CD4-positive, alpha-beta T cell (primary cell): Measurements from ENCODE around the gene RNF186. TPM values are rescaled to one million over a fixed set of nuclear protein-coding genes. Genes with fewer than 3 reads are reported as not detected.

ENCODE experiments used
- ATAC-seq: fragments of 200-7000 bp; cut with Tn5 transposase; one replicate; pipeline ENCODE4 v1.10.0; 2022; ENCODE audit warnings: mild to moderate bottlenecking; ENCODE audit not compliant: poor library complexity
- CTCF ChIA-PET: fragments of 350-600 bp; sonication (Branson Sonifier 250); formaldehyde crosslinking; loops from one replicate; lab custom pipeline; 2021; ENCODE audit warnings: antibody characterized with exemption, inconsistent platforms; lab: Charles Lee
- POLR2A ChIA-PET: fragments of 350-600 bp; sonication (Branson Sonifier 250); formaldehyde crosslinking; loops from one replicate; lab custom pipeline; 2021; ENCODE audit warnings: antibody characterized with exemption, inconsistent platforms; lab: Charles Lee
- DNase-seq, 14 experiments: peaks; one replicate each; pipeline ENCODE4 v3.0.0-alpha.2; 2013 to 2020; ENCODE audit warnings: mixed read lengths in 2 of 14
- H3K27ac ChIP-seq, 2 donors: one replicate each; pipeline versions ENCODE4 v1.5.1 to v1.7.0; 2013; ENCODE audit warnings: low read length in 2 of 2, low read depth in 1 of 2, mild to moderate bottlenecking in 1 of 2
- H3K27me3 ChIP-seq, 2 experiments: 1 replicate in 1 of 2; 2 replicates in 1 of 2; pipeline versions ENCODE4 v1.6.1 to v1.7.0; 2013; ENCODE audit warnings: low read length in 2 of 2, control low read depth in 1 of 2, mild to moderate bottlenecking in 1 of 2, moderate library complexity in 1 of 2; ENCODE audit not compliant: insufficient read depth in 2 of 2, control insufficient read depth in 1 of 2
- H3K36me3 ChIP-seq: one replicate; pipeline ENCODE4 v1.6.1; 2013; ENCODE audit warnings: low read length, control low read depth; ENCODE audit not compliant: insufficient read depth
- H3K4me1 ChIP-seq: one replicate; pipeline ENCODE4 v1.6.1; 2013; ENCODE audit warnings: low read length, control low read depth; ENCODE audit not compliant: insufficient read depth
- H3K4me3 ChIP-seq: one replicate; pipeline ENCODE4 v1.5.1; 2013; ENCODE audit warnings: mild to moderate bottlenecking, low read length, moderate library complexity
- H3K9me3 ChIP-seq, 2 experiments: 1 replicate in 1 of 2; 2 replicates in 1 of 2; pipeline versions ENCODE4 v1.6.1 to v1.7.0; 2013; ENCODE audit warnings: low read length in 2 of 2, mild to moderate bottlenecking in 2 of 2, control low read depth in 1 of 2, moderate library complexity in 1 of 2; ENCODE audit not compliant: control insufficient read depth in 1 of 2, insufficient read depth in 1 of 2
- H3K27ac Mint-ChIP-seq: one replicate; pipeline ENCODE4 v1.8.0; 2020; ENCODE audit warnings: mixed read lengths
- H3K27me3 Mint-ChIP-seq: one replicate; pipeline ENCODE4 v1.8.0; 2021; ENCODE audit warnings: mixed read lengths
- H3K36me3 Mint-ChIP-seq: one replicate; pipeline ENCODE4 v1.8.0; 2021; ENCODE audit warnings: low read depth, mixed read lengths
- H3K4me1 Mint-ChIP-seq: one replicate; pipeline ENCODE4 v1.8.0; 2021; ENCODE audit warnings: low read depth, mixed read lengths
- H3K4me3 Mint-ChIP-seq: one replicate; pipeline ENCODE4 v1.8.0; 2020; ENCODE audit warnings: mild to moderate bottlenecking, mixed read lengths
- H3K9me3 Mint-ChIP-seq: one replicate; pipeline ENCODE4 v1.8.0; 2020; ENCODE audit warnings: mixed read lengths
- CTCF ChIP-seq: fragments of 200-600 bp; IDR thresholded peaks from one replicate; pipeline ENCODE4 v1.8.0; 2022; ENCODE audit warnings: antibody characterized with exemption, mild to moderate bottlenecking
- intact Hi-C, 2 experiments: fragments of 100-400 bp; cut with DNase I in 1 of 2; cut with micrococcal nuclease in 1 of 2; formaldehyde crosslinking; loops; one replicate each; pipeline versions ENCODE4 v1.15.1 to v1.9.0; 2023 to 2025; cut with DNase I, micrococcal nuclease
- total RNA-seq, 174 experiments: library from RNA in 2 of 174; stranded (reverse) in 2 of 174; gene quantifications; one replicate each; pipeline ENCODE4 v1.2.3 and lab custom pipeline; 2021 to 2026

The RNF186 gene
- total RNA-seq, 2 experiments from 2014 or later = not detected

- H3K9me3 Mint-ChIP-seq = no peaks in the 10 kb centered on the region
Observed at GRCh38 chr1:19775317-19775716, 39.8 kb downstream of the RNF186 start.

GRCh38 chr1:19774180-19774785, 40.8 kb downstream of the RNF186 start:
- no peaks in the 10 kb centered on the region for H3K4me1 ChIP-seq
- intact Hi-C loops = no loop called here
- peaks cover 0 to 6% of the 10 kb centered on the region in 2 experiments for H3K9me3 ChIP-seq
- no peak for TF ChIP-seq CTCF
- H3K27me3 Mint-ChIP-seq = no peaks in the 10 kb centered on the region
- no peak overlapping the region for H3K27ac ChIP-seq
- H3K9me3 Mint-ChIP-seq = no peaks in the 10 kb centered on the region
- ATAC-seq (no peak), DNase-seq (no peak)
- peaks cover 76% of the 10 kb centered on the region for H3K36me3 Mint-ChIP-seq
- no peaks in the 10 kb centered on the region for H3K27me3 ChIP-seq
- no peak overlapping the region for H3K4me3 ChIP-seq
- POLR2A ChIA-PET = interaction anchor here (1.0 kb wide), 1 partner anchor 9 kb away, joined by 3 read pairs; no protein-coding TSS in a partner anchor
- no peak overlapping the region for H3K27ac Mint-ChIP-seq
- no peak overlapping the region for H3K4me3 Mint-ChIP-seq
- H3K4me1 Mint-ChIP-seq = no peaks in the 10 kb centered on the region
- peaks cover 64% of the 10 kb centered on the region for H3K36me3 ChIP-seq
- CTCF ChIA-PET = no interaction called here

More at GRCh38 chr1:19775317-19775716, 39.8 kb downstream of the RNF186 start:
- peaks cover 0 to 6% of the 10 kb centered on the region in 2 experiments for H3K9me3 ChIP-seq
- H3K4me1 ChIP-seq = no peaks in the 10 kb centered on the region
- DNase-seq (no peak), ATAC-seq (no peak)
- ChIA-PET POLR2A (no interaction called here), CTCF (no interaction called here)
- Mint-ChIP-seq H3K4me1 (no peaks in the 10 kb centered on the region), H3K4me3 (no peak overlapping the region), H3K27me3 (no peaks in the 10 kb centered on the region), H3K36me3 (peaks cover 77% of the 10 kb centered on the region), H3K27ac (no peak overlapping the region)
- H3K27me3 ChIP-seq = no peaks in the 10 kb centered on the region
- no peak overlapping the region for H3K27ac ChIP-seq
- peaks cover 65% of the 10 kb centered on the region for H3K36me3 ChIP-seq
- intact Hi-C loops = no loop called here
- no peak overlapping the region for H3K4me3 ChIP-seq
- TF ChIP-seq CTCF = no peak

- peaks cover 72% of the 10 kb centered on the region for H3K36me3 Mint-ChIP-seq
- ATAC-seq = no peak
Observed at GRCh38 chr1:19773485-19773884, 41.6 kb downstream of the RNF186 start.

More at GRCh38 chr1:19773485-19773884, 41.6 kb downstream of the RNF186 start:
- Mint-ChIP-seq H3K9me3 (no peaks in the 10 kb centered on the region), H3K27ac (no peak overlapping the region), H3K4me1 (no peaks in the 10 kb centered on the region), H3K27me3 (no peaks in the 10 kb centered on the region), H3K4me3 (no peak overlapping the region)
- peaks cover 59% of the 10 kb centered on the region for H3K36me3 ChIP-seq
- H3K4me3 ChIP-seq = no peak overlapping the region
- H3K27me3 ChIP-seq = no peaks in the 10 kb centered on the region
- ChIA-PET POLR2A (interaction anchor here (1.0 kb wide), 1 partner anchor 8 kb away, joined by 3 read pairs; no protein-coding TSS in a partner anchor), CTCF (no interaction called here)
- DNase-seq = no peak
- intact Hi-C loops = no loop called here
- no peak for TF ChIP-seq CTCF
- H3K4me1 ChIP-seq = no peaks in the 10 kb centered on the region
- peaks cover 0 to 6% of the 10 kb centered on the region in 2 experiments for H3K9me3 ChIP-seq
- no peak overlapping the region for H3K27ac ChIP-seq
